ENCODE measurements around the gene ARSB.
A peak's percentile ranks its signal among the peaks of the same experiment; 100 is the strongest.
"Not testable (repeated sequence)": the region's sequence is repeated elsewhere in the genome, so short reads cannot be mapped to it uniquely, and the experiment has no call there.

Gene ARSB

DNA sequence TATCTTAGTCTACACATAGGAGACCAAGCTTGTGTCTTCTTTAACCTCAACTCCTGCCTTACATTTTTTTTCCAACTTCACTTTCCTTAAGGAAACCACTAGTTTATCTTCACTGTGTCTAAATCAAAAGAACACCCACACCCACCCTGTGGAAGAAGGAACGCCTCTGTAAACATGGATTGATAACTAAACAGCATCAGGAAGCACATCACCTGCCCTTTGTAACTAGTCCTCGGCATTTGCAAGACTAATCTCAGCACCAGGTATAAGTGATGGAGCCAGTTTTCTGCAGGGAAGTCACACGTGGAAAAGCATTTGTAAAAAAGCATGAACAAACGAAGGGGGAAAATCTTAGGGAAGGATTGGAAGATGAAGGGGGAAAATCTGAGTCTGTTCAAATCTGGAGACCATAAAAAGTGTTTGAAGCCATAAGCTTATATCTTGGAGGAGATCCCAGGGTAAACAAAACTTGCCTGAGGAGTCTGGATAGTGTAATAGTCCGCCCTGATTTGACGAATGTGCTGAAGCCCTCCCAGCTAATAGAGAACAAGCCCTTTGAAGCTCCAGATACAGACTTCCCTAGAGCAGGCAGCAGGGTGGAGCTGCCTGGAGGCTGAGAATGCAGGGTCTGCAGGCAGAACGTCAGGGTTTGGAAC, 219.2 kb downstream of the ARSB start:
- H3K36me3 ChIP-seq = no peaks in the 10 kb centered on the region
- no peak for DNase-seq
- TF ChIP-seq, protein P1, sequence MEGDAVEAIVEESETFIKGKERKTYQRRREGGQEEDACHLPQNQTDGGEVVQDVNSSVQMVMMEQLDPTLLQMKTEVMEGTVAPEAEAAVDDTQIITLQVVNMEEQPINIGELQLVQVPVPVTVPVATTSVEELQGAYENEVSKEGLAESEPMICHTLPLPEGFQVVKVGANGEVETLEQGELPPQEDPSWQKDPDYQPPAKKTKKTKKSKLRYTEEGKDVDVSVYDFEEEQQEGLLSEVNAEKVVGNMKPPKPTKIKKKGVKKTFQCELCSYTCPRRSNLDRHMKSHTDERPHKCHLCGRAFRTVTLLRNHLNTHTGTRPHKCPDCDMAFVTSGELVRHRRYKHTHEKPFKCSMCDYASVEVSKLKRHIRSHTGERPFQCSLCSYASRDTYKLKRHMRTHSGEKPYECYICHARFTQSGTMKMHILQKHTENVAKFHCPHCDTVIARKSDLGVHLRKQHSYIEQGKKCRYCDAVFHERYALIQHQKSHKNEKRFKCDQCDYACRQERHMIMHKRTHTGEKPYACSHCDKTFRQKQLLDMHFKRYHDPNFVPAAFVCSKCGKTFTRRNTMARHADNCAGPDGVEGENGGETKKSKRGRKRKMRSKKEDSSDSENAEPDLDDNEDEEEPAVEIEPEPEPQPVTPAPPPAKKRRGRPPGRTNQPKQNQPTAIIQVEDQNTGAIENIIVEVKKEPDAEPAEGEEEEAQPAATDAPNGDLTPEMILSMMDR (IDR thresholded peaks at IDR 0.05; ENCODE audit: low read depth, low read length) = no peak

DNA sequence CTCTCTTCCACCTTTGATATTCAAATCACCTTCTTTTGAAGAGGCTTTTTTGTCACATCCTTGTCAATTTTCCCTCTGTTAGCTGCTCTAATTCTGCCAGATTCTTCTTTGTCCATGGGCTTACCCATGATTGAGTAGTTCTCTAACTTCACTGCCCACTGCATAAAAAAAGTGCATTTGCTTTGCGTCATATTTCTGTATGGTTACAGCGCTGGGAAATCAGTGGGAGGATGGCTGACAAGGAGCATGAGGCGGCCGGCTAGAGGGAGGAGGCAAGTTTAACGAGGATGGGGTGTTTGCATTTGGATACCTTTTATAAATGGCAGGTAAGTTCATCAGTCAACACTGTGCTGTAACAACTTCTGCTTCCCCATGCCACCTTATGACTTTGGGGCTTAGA, 220.0 kb downstream of the ARSB start:
- DNase-seq = no peak
- TF ChIP-seq, protein P1 (IDR thresholded peaks at IDR 0.05; ENCODE audit: low read depth, low read length) = no peak
- Histone ChIP-seq H3K27ac (no peak overlapping the region), H3K36me3 (no peaks in the 10 kb centered on the region), H3K9me3 (ENCODE audit: severe bottlenecking) (no peaks in the 10 kb centered on the region), H3K27me3 (ENCODE audit: insufficient read depth, low read depth, severe bottlenecking) (no peaks in the 10 kb centered on the region), H3K4me3 (ENCODE audit: low read depth, low read length) (no peak overlapping the region)

More for the DNA sequence above, 219.2 kb downstream of the ARSB start:
- Histone ChIP-seq H3K9me3 (ENCODE audit: severe bottlenecking) (no peaks in the 10 kb centered on the region), H3K4me3 (ENCODE audit: low read depth, low read length) (no peak overlapping the region), H3K27ac (no peak overlapping the region), H3K27me3 (ENCODE audit: insufficient read depth, low read depth, severe bottlenecking) (no peaks in the 10 kb centered on the region)

DNA sequence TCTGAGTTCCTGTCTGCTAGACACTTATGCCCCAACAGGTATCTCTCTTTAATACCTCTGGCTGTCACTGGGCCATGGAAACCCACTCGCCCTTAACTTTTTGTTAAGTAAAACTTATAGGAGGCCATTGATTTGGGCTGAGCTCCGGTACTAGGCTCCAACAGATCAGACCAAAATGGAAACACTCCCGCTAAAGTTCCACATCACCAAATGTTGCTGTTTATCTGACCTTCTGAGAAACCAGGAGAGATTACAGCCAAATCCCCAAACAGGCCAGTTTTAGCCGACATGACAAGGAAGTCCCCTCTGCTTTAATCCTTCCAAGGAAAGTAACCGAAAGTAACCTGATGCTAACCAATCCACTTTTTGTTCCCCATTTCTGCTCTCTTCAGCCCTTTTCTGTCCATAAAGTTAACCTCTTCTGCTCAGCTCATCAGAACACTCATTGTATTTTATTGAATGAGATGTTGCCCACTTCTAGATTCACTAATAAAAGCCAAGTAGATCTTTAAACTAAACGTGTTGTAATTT, 221.4 kb downstream of the ARSB start:
- TF ChIP-seq, protein P1 (IDR thresholded peaks at IDR 0.05; ENCODE audit: low read depth, low read length) = no peak
- H3K27ac ChIP-seq = no peak overlapping the region
- DNase-seq = no peak
- no peaks in the 10 kb centered on the region for H3K36me3 ChIP-seq
- H3K27me3 ChIP-seq (ENCODE audit: insufficient read depth, low read depth, severe bottlenecking) = no peaks in the 10 kb centered on the region
- no peaks in the 10 kb centered on the region for H3K9me3 ChIP-seq (ENCODE audit: severe bottlenecking)
- H3K4me3 ChIP-seq (ENCODE audit: low read depth, low read length) = no peak overlapping the region

DNA sequence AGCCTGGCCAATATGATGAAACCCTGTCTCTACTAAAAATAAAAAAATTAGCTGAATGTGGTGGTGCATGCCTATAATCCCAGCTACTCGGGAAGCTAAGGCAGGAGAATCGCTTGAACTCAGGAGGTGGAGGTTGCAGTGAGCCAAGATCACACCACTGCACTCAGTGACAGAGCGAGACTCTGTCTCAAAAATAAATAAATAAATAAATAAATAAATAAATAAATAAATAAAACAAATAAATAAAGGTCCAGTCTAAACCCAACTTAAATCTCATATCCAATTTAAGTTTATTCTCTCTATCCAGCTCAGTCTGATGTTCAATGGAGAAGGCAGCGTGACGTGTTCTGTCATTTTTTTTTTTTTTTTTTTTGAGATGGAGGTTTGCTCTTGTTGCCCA, 222.4 kb downstream of the ARSB start:
- not testable (repeated sequence) for H3K27ac ChIP-seq; H3K9me3 ChIP-seq (ENCODE audit: severe bottlenecking); DNase-seq; H3K4me3 ChIP-seq (ENCODE audit: low read depth, low read length); H3K36me3 ChIP-seq; H3K27me3 ChIP-seq (ENCODE audit: insufficient read depth, low read depth, severe bottlenecking)

DNA sequence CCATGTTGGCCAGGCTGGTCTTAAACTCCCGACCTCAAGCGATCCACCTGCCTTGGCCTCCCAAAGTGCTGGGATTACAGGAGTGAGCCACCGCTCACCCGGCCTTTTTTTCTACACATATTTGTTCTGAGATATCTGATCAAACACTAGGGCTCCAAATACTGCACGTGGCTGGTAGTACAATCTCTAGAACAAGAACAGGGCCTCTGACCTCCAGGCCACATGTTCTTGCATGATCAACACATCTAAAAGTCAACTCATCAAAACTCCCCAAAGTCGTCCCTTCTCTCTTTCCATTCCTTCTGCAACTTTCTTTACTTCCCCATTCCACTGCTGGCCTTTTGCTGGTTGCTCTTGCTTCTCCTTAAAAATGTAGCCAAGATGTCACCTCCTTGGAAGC, 223.3 kb downstream of the ARSB start:
- H3K9me3 ChIP-seq (ENCODE audit: severe bottlenecking) = no peaks in the 10 kb centered on the region
- DNase-seq = no peak
- no peaks in the 10 kb centered on the region for H3K27me3 ChIP-seq (ENCODE audit: insufficient read depth, low read depth, severe bottlenecking)
- H3K36me3 ChIP-seq = no peaks in the 10 kb centered on the region
- TF ChIP-seq, protein P1 (IDR thresholded peaks at IDR 0.05; ENCODE audit: low read depth, low read length) = no peak
- no peak overlapping the region for H3K4me3 ChIP-seq (ENCODE audit: low read depth, low read length)
- H3K27ac ChIP-seq = no peak overlapping the region

DNA sequence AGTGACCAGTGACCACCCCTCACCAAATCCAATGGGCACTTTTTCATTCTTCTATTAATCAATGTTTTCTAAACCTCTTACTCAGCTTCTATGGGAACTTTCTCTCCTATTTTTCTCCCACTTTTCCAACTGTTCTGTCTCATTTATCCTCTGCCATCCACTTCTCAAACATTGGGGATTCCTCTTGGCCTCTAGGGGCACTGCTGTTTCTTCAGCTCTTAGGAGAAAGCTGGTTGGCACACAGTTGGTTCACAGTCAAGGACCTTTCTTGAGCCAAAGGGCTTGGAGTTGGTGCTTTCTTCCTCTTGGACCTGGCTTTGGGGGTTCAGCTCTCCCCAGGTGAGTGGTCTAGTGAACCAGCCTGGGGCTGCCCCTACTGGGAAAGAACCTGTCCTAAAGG, 224.3 kb downstream of the ARSB start:
- TF ChIP-seq, protein P1 (IDR thresholded peaks at IDR 0.05; ENCODE audit: low read depth, low read length) = peak; percentile 54
- Histone ChIP-seq H3K9me3 (ENCODE audit: severe bottlenecking) (no peaks in the 10 kb centered on the region), H3K4me3 (ENCODE audit: low read depth, low read length) (no peak overlapping the region), H3K36me3 (no peaks in the 10 kb centered on the region), H3K27me3 (ENCODE audit: insufficient read depth, low read depth, severe bottlenecking) (no peaks in the 10 kb centered on the region), H3K27ac (no peak overlapping the region)
- no peak for DNase-seq

Data from WERI-Rb-1 (cell line).